ENCODE data around the gene BCAP31.

The BCAP31 gene

DNA sequence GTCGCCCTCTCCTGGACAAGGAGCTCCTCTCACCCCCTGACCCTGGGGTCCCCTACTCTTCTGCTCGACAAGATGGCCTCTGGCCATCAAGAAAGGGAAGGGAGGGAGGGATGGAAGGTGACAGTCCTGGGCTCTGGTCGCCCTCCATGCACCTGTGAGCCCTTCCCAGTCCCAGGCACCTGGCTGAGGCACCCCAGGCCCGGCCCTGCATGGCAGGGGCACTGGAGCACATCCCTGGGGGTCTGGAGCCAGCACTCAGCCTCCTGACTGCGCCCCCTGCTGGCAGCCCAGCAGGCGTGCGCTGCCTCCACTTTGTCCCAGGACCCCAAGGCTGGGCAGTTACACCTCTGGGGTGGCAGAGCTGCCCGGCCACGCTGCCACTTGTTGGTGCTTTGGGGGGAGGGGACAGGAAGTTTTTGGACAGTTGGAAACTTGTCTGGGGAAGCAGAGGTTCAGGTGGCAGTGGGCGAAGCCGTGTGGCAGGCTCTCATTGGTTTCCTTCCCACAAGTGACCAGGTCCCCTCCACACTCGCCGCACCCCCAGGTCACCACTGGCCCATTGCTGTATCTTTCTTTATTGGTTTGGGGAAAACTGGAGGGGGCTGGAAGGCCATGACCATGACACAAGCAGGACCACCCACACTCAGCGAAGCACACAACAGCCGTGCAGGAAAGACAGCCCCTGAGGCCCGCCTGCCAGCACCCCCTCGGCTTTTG is 54.9 kb downstream of the BCAP31 start:
- H3K9me3 ChIP-seq, result peaks cover 38% of the 10 kb centered on the region; the same call in 1 of the 2 replicates
- no peak for TF ChIP-seq Cebpa-rat (IDR thresholded peaks at IDR 0.05)
- no peak overlapping the region for H3K4me3 ChIP-seq
- H3K27me3 ChIP-seq, result peaks cover 35% of the 10 kb centered on the region
- H3K4me2 ChIP-seq, result no peak overlapping the region
- no peak overlapping the region for H3K27ac ChIP-seq
- no peaks in the 10 kb centered on the region for H3K4me1 ChIP-seq
- no peaks in the 10 kb centered on the region for H4K20me1 ChIP-seq
- no peak overlapping the region for H3K9ac ChIP-seq
- H3K36me3 ChIP-seq, result no peaks in the 10 kb centered on the region

GRCh38 chrX:153668423-153669173 is 55.6 kb downstream of the BCAP31 start:
- Histone ChIP-seq H4K20me1 (no peaks in the 10 kb centered on the region), H3K4me2 (no peak overlapping the region), H3K4me3 (no peak overlapping the region), H3K4me1 (no peaks in the 10 kb centered on the region), H3K27ac (no peak overlapping the region), H3K27me3 (peaks cover 29% of the 10 kb centered on the region), H3K9me3 (peaks cover 33% of the 10 kb centered on the region; the same call in 1 of the 2 replicates), H3K36me3 (no peaks in the 10 kb centered on the region), H3K9ac (no peak overlapping the region)
- TF ChIP-seq Cebpa-rat (IDR thresholded peaks at IDR 0.05), result no peak

DNA sequence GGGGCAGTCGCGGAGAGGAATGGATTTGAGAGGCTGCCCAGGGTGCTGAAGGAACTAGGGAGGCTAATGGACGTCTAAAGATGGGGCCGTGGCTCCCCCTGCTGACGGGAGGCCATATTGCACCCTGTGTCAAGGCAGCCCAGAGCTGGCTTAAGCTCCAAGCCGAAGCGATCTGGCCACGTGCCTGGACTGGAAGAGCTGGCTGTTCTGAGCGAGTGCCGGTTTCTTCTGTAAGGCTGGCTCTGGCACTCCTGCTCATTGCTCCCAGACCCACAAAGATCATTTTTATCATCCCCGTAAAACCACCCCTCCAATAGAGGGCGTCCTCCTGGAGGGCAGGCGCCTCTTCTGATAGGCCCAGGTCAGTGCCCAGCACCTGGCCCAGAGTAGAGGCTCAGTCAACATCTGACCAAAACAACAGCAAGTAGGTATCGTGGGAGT is 56.2 kb downstream of the BCAP31 start:
- Histone ChIP-seq H3K27me3 (peaks cover 26% of the 10 kb centered on the region), H3K4me3 (no peak overlapping the region), H3K9me3 (peaks cover 33% of the 10 kb centered on the region; the same call in 1 of the 2 replicates), H4K20me1 (no peaks in the 10 kb centered on the region), H3K36me3 (no peaks in the 10 kb centered on the region), H3K9ac (no peak overlapping the region), H3K4me1 (no peaks in the 10 kb centered on the region), H3K4me2 (no peak overlapping the region), H3K27ac (no peak overlapping the region)
- no peak for TF ChIP-seq Cebpa-rat (IDR thresholded peaks at IDR 0.05)

DNA sequence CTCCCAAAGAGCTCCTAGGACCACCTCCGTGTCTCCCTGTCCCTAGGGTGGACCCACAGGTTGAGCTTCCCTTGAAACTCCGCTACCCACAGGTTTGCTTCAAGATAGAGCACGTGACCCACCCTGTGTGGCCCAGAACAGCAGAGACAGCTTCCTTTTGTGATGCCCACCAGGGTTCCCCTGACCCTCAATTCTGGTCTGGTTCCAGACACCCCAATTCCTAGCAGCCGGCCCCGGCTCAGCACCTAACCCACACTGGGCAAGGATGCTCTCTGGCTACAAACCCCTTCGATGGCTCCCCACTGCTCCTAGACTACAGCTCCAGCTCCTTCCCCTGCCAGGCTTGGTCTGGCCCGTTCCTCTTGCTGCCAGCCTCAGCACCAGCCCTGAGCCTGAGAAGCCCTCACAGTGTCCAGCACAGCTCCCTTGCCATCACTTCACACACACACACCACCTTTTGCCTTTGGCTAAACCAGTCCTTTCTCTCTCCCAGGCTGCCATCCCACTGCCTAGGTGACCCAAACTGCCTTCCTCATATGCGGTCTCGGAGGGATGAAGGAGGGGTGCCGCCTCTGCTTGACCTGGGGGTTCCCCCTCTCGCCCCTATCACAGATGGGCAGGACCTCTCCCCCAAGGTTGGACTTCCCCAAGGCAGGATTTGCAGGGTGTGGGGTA is 56.8 kb downstream of the BCAP31 start:
- no peak overlapping the region for H3K4me3 ChIP-seq
- no peak overlapping the region for H3K27ac ChIP-seq
- no peak overlapping the region for H3K4me2 ChIP-seq
- H3K27me3 ChIP-seq, result peaks cover 26% of the 10 kb centered on the region
- no peaks in the 10 kb centered on the region for H3K36me3 ChIP-seq
- H3K9ac ChIP-seq, result no peak overlapping the region
- no peak for TF ChIP-seq Cebpa-rat (IDR thresholded peaks at IDR 0.05)
- no peaks in the 10 kb centered on the region for H4K20me1 ChIP-seq
- H3K9me3 ChIP-seq, result peaks cover 27% of the 10 kb centered on the region; the same call in 1 of the 2 replicates
- no peaks in the 10 kb centered on the region for H3K4me1 ChIP-seq

GRCh38 chrX:153665726-153666306 is 58.4 kb downstream of the BCAP31 start:
- H3K36me3 ChIP-seq, result no peaks in the 10 kb centered on the region
- H3K4me2 ChIP-seq, result no peak overlapping the region
- H3K4me3 ChIP-seq, result no peak overlapping the region
- H3K27me3 ChIP-seq, result peaks cover 27% of the 10 kb centered on the region
- no peak overlapping the region for H3K27ac ChIP-seq
- H4K20me1 ChIP-seq, result no peaks in the 10 kb centered on the region
- H3K4me1 ChIP-seq, result no peaks in the 10 kb centered on the region
- TF ChIP-seq Cebpa-rat (IDR thresholded peaks at IDR 0.05), result no peak
- no peak overlapping the region for H3K9ac ChIP-seq
- H3K9me3 ChIP-seq, result peaks cover 17% of the 10 kb centered on the region; the same call in 1 of the 2 replicates

- no peaks in the 10 kb centered on the region for H4K20me1 ChIP-seq
- no peaks in the 10 kb centered on the region for H3K4me1 ChIP-seq
- TF ChIP-seq Cebpa-rat (IDR thresholded peaks at IDR 0.05), result no peak
- H3K4me3 ChIP-seq, result no peak overlapping the region
- H3K27ac ChIP-seq, result no peak overlapping the region
- H3K27me3 ChIP-seq, result peaks cover 38% of the 10 kb centered on the region
- H3K9ac ChIP-seq, result no peak overlapping the region
- H3K9me3 ChIP-seq, result peaks cover 5% of the 10 kb centered on the region
- H3K36me3 ChIP-seq, result no peaks in the 10 kb centered on the region
- no peak overlapping the region for H3K4me2 ChIP-seq
These were observed 61.9 kb downstream of the BCAP31 start for GRCh38 chrX:153662266-153662665.

DNA sequence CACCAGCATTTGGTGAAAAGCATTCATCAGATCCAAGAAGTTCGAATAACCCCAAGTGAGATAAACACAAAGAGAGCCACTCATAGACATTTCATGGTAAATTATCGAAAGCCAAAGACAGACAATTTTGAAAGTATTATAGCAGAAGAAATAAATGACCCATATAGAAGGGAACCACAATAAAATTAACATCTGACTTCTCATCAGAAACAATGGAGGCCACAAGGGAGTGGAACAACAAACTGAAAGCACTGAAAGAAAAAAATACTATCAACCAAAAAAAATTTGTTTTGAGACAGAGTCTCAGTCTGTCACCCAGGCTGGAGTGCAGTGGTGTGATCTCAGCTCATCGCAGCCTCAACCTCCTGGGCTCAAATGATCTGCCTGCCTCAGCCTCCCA is 64.9 kb downstream of the BCAP31 start:
- H3K4me2 ChIP-seq, result no peak overlapping the region

DNA sequence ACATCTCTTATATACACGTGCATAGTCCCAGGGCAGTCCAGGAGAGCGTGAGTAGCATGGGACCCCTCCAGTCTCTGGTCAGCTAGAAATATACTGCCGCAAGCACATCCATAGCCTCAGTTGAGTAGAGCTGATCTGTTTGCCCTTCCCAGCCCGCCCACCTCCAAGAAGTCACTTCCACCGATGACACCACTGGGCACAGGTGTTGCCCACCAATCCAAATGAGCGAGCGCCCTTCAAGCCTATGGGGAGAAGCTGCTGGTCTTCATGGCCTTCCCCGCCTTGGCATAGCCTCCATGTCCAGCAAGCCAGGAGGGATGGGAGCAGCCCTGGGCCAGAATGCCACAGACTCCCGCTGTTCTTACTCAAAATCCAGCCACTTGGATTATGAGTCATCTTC is 67.0 kb downstream of the BCAP31 start:
- H4K20me1 ChIP-seq, result no peaks in the 10 kb centered on the region
- peaks cover 32% of the 10 kb centered on the region for H3K9me3 ChIP-seq
- peaks cover 32% of the 10 kb centered on the region for H3K27me3 ChIP-seq
- TF ChIP-seq Cebpa-rat (IDR thresholded peaks at IDR 0.05), result no peak
- no peak overlapping the region for H3K9ac ChIP-seq
- H3K4me3 ChIP-seq, result no peak overlapping the region
- no peak overlapping the region for H3K4me2 ChIP-seq
- H3K36me3 ChIP-seq, result no peaks in the 10 kb centered on the region
- H3K27ac ChIP-seq, result no peak overlapping the region
- H3K4me1 ChIP-seq, result no peaks in the 10 kb centered on the region

More for the DNA sequence above, 64.9 kb downstream of the BCAP31 start:
- H3K27me3 ChIP-seq, result peaks cover 42% of the 10 kb centered on the region
- no peak overlapping the region for H3K9ac ChIP-seq
- no peak for TF ChIP-seq Cebpa-rat (IDR thresholded peaks at IDR 0.05)
- H3K9me3 ChIP-seq, result peaks cover 13% of the 10 kb centered on the region
- no peak overlapping the region for H3K27ac ChIP-seq
- no peaks in the 10 kb centered on the region for H3K36me3 ChIP-seq
- no peaks in the 10 kb centered on the region for H3K4me1 ChIP-seq
- H3K4me3 ChIP-seq, result no peak overlapping the region
- H4K20me1 ChIP-seq, result no peaks in the 10 kb centered on the region

- Histone ChIP-seq H4K20me1 (no peaks in the 10 kb centered on the region), H3K27me3 (peaks cover 11% of the 10 kb centered on the region)
These were observed 70.6 kb downstream of the BCAP31 start for GRCh38 chrX:153653556-153653955.

More at GRCh38 chrX:153653556-153653955, 70.6 kb downstream of the BCAP31 start:
- no peak for TF ChIP-seq Cebpa-rat (IDR thresholded peaks at IDR 0.05)
- no peaks in the 10 kb centered on the region for H3K36me3 ChIP-seq
- no peak overlapping the region for H3K4me2 ChIP-seq
- no peak overlapping the region for H3K27ac ChIP-seq
- H3K4me1 ChIP-seq, result no peaks in the 10 kb centered on the region
- H3K4me3 ChIP-seq, result no peak overlapping the region
- no peak overlapping the region for H3K9ac ChIP-seq
- peaks cover 42% of the 10 kb centered on the region for H3K9me3 ChIP-seq
